ENCODE measurements around the gene SAMD15.

- TF ChIP-seq CTCF (conservative IDR thresholded peaks at IDR 0.05 in 1 of 2, IDR thresholded peaks at IDR 0.05 in 1 of 2; ENCODE audit: low read depth in 1 of 2, low read length in 2 of 2) (no peak), EZH2 (IDR thresholded peaks at IDR 0.05; ENCODE audit: low read length, missing control alignments) (no peak)
Measured at GRCh38 chr14:77329872-77330271, 47.3 kb upstream of the SAMD15 start.

Measured in fibroblast of lung (primary cell).